GM21447 (cell line): Measurements from ENCODE around the gene FDCSP.
"Not testable (repeated sequence)": the region's sequence is repeated elsewhere in the genome, so short reads cannot be mapped to it uniquely, and the experiment has no call there.

Experiments
- ATAC-seq: cut with Tn5 transposase; IDR thresholded peaks from one replicate; pipeline ENCODE4 v1.9.1; 2021; ENCODE audit not compliant: unreplicated experiment

The FDCSP gene

DNA sequence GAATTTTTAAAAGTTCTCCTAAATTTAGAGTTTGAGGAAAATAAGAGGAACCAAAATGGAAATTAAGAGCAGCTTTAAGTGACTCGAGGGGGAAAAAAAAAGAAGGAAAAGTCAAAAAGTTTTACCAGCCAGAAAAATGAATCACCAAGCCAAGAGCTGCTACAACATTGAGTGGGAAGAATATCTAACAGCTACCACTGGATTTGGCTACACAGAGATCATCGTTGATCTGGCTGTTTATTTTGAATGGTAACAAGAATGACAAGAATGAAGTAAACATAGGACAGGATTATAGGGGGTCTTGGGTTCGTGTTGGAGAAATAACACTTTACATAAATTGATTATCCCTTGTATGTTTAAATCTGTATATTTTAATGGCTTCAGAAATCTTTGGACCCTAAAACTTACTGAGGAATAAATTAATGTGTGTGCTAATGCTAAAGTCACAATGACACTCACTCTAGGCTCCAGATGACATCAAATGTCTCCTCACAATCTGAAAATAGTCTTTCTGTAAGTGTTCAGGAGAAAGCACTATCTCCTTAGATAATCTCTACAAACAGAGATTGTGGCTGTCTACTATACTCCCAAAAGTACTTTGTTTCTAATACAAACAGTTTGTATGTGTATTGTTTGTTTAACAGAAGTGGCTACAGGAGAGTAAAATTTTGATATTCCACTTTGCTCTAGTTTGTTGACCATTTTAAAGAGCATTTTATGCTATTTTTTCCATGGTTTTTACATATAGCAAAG, 13.4 kb downstream of the FDCSP start:
- no peak for ATAC-seq

DNA sequence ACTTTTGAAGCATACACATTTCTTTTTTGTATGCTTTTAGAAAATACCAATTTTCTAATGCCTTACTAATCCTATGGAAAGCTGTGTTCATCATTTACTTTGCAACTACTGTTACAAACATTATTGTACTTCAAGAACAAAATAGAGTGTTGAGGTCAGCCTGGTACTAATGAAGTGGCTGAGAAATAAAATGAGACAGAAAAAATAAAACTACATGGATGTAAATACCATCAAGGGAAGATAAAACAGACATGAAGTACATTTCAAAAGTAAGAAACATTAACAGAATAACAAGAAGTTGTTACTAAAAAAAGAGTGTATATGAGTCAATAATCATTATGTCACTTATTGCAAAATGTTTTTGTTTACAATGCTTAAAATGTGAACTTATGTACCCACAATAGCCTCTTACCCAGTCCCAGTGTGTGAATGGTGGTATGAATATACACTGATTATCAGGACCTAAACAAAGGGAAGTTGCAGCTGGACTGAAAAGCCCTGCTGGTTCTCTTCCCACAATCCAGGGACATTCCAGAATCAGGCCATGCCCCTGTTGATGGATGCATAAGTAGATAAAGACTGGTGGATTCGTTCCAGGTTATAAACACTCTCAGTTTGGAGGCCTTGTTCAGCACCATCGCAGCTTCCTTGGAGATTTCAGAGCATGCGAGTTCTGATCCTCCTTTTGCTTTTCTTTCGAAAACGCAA, 14.1 kb downstream of the FDCSP start:
- ATAC-seq, result no peak

DNA sequence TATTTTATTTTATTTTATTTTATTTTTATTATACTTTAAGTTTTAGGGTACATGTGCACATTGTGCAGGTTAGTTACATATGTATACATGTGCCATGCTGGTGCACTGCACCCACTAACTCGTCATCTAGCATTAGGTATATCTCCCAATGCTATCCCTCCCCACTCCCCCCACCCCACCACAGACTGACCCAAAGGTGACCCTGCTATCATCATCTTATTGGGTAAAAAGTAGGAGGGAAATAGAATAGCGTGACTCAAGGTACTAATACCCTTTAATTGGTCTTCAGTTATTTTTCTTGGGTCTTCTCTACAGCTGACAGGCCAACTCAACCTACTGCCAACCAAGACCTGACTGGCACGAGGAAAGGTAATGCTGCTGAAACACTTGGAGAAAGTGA, 16.4 kb downstream of the FDCSP start, which contains the start of gene CSN3:
Gene CSN3, plus strand, starts transcription at position 301 of the 400 bp plus-strand sequence. CDS start 2,223 bp downstream, outside the sequence.
- ATAC-seq, result not testable (repeated sequence)

DNA sequence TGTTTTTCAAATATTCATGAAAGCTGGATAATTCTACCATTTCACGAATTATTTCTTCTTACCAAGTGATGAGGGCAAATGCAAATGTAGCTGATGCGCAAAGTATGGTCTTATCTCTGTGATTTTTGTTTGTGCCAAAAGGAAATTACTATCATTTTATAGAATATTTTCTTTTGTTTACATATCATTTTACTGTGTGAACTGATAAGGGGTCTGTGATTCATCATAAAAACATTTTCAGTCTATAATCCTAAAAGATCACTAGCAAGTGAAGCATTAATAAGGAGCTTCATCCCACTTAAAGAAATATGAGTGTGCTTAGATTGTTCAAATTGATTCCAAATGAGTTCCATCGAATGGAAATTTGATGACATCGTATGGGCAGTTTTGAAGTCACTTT, 17.2 kb downstream of the FDCSP start:
- no peak for ATAC-seq

DNA sequence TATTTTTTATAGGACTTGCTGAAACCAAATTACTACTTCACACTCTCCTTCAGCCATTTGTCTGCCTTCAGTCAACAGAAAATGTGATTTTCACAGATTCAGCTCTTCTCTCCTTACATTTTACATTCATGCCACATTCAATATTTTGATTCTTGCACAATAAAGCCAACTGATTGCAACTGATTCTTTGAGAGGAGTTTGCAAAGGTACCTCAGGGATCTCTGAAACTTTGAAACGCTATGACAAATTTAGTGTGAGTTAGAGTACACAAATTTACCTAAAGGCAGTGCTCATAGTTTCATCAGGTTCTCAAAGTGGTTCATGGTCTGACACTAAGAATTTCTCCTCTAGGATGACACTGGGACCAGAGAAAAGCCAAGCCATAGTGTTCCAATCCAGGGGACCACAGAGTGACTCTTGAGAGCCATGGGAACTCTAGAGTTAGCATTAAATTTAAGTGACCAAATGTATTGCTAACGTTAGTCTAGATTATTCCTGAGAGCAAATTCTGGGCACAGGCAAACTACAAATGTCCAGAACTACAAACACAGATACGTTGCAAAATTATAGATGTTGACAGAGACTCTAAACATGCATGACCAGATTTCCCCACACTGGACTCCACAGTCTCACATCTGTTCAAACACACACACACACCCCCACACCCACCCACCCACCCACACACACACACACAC, 25.5 kb downstream of the FDCSP start:
- ATAC-seq, result no peak

DNA sequence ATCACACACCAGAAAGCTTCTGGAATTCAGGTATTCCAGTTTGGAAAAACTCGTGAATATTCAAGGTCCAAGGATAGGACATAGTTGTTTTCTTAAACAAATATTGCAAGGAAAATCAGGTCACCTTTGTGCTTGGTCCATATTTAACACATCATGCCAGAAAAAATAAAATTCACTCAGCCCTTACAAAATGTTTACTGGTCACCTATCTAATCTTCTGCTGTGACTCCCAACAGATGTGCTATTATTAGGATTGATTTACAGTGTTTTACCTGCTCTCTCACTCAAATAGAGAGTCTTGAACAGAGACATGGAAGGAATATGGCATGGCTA, 26.0 kb downstream of the FDCSP start:
- ATAC-seq, result no peak

DNA sequence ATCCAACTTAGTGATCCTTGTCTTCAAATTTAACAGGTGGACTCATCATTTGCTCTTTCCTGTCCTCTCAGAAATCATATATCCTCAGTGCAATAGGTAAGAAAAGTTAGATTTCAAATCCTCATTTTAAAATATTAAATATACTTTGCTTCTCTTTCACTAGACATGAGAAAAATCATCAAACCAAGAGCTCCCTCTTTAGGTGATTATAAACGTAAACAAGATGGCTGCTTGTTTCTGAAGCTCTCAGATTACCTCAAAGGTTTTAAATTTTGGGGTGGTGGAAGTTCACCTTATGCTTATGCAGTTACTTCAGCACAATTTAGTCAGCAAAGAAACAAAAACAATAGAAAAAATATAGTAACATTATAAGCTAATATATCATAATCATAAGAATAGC, 43.8 kb downstream of the FDCSP start:
- ATAC-seq, result no peak

DNA sequence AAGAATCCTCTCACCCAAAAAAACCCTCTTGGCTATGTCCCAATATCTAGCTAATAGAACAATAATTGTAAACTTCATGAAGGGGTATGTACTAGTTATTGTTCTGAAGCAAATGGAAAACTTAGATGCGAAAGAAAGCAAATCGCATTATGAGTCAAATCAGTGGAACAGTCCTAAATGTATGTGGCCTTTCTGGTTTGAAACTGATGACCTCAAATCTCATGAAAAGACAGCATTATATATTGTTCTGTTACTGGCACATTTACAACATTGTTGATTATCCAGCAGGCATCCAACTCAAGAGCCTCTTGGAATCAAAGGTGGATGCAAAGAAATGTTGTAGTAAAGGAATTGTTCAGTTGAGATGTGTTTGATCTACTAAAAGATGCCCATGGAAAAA, 51.2 kb downstream of the FDCSP start:
- no peak for ATAC-seq

DNA sequence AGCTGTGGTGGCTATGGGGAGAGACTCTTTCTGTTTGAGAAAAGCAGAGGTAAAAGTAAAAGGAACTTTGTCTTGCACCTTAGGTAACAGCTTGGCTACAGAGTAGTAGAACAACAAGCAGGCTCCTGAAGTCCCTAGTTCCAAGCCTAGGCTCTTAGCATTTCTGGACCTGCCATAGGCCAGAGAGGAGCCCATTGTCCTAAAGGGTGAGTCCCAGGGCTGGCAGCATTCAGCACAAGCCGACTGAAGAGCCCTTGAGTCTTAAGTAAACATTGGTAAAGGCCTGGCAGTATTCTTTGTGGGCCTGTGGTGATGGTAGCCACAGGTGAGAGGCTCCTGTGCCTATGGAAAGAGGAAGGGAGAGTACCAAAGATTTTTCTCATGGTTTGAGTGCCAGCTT, 54.6 kb downstream of the FDCSP start:
- no peak for ATAC-seq
